ENCODE results near the gene FSCN2.

FSCN2 gene

GRCh38 chr17:81561494-81561885, 33.3 kb downstream of the FSCN2 start:
- no peak for DNase-seq

GRCh38 chr17:81563861-81564586, 35.8 kb downstream of the FSCN2 start:
- peak; percentile 41 for DNase-seq

- no peak for DNase-seq
Measured at GRCh38 chr17:81564778-81565177, 36.6 kb downstream of the FSCN2 start.

- DNase-seq = no peak
Measured at GRCh38 chr17:81565231-81565630, 37.1 kb downstream of the FSCN2 start.

GRCh38 chr17:81566461-81567126, 38.4 kb downstream of the FSCN2 start:
- no peak for DNase-seq

GRCh38 chr17:81567191-81567590, 39.0 kb downstream of the FSCN2 start:
- DNase-seq = no peak

GRCh38 chr17:81568416-81568815, 40.2 kb downstream of the FSCN2 start:
- no peak for DNase-seq

- DNase-seq = no peak
Measured at GRCh38 chr17:81569986-81570514, 41.9 kb downstream of the FSCN2 start.

GRCh38 chr17:81570964-81571363, 42.8 kb downstream of the FSCN2 start:
- DNase-seq = no peak

GRCh38 chr17:81572563-81573168, 44.5 kb downstream of the FSCN2 start:
- DNase-seq = no peak

GRCh38 chr17:81573794-81574642, 45.8 kb downstream of the FSCN2 start:
- no peak for DNase-seq

GRCh38 chr17:81574643-81574956, 46.4 kb downstream of the FSCN2 start:
- DNase-seq = no peak

GRCh38 chr17:81575836-81576235, 47.7 kb downstream of the FSCN2 start:
- DNase-seq = no peak

GRCh38 chr17:81576621-81577277, 48.6 kb downstream of the FSCN2 start:
- DNase-seq = no peak

GRCh38 chr17:81577278-81578000, 49.3 kb downstream of the FSCN2 start:
- DNase-seq = no peak

GRCh38 chr17:81578038-81578441, 49.9 kb downstream of the FSCN2 start:
- no peak for DNase-seq

GRCh38 chr17:81578561-81579225, 50.5 kb downstream of the FSCN2 start:
- DNase-seq = no peak

GRCh38 chr17:81579298-81579697, 51.1 kb downstream of the FSCN2 start:
- DNase-seq = no peak

- no peak for DNase-seq
Measured at GRCh38 chr17:81579821-81580321, 51.7 kb downstream of the FSCN2 start.

- no peak for DNase-seq
Measured at GRCh38 chr17:81580481-81580880, 52.3 kb downstream of the FSCN2 start.

GRCh38 chr17:81581758-81582157, 53.6 kb downstream of the FSCN2 start:
- DNase-seq = no peak
